Endodermal cell (in vitro differentiated cells): ENCODE data around the gene PDLIM5. TPM values are rescaled to one million over a fixed set of nuclear protein-coding genes. Genes with fewer than 3 reads are reported as not detected.
"Not testable (repeated sequence)": the region's sequence is repeated elsewhere in the genome, so short reads cannot be mapped to it uniquely, and the experiment has no call there.

ENCODE experiments used
- DNase-seq: peaks from one replicate; pipeline ENCODE4 v3.0.0-alpha.2; 2017
- H3K27ac ChIP-seq: 2 replicates; pipeline ENCODE4 v1.5.1; 2013; ENCODE audit warnings: mild to moderate bottlenecking, low read depth, low read length, moderate library complexity
- H3K27me3 ChIP-seq: 2 replicates; pipeline ENCODE4 v1.6.1; 2013; ENCODE audit warnings: mild to moderate bottlenecking, low read length, moderate library complexity; ENCODE audit not compliant: insufficient read depth, control insufficient read depth, poor library complexity, severe bottlenecking
- H3K36me3 ChIP-seq: 2 replicates; pipeline ENCODE4 v1.7.0; 2013; ENCODE audit warnings: mild to moderate bottlenecking, low read length, moderate library complexity; ENCODE audit not compliant: control insufficient read depth, insufficient read depth
- H3K4me1 ChIP-seq: one replicate; pipeline ENCODE4 v1.7.0; 2013; ENCODE audit warnings: low read length; ENCODE audit not compliant: control insufficient read depth, insufficient read depth
- H3K4me3 ChIP-seq: 2 replicates; pipeline ENCODE4 v1.5.1; 2013; ENCODE audit warnings: mild to moderate bottlenecking, low read length, moderate library complexity
- H3K9ac ChIP-seq: 2 replicates; pipeline ENCODE4 v1.6.1; 2013; ENCODE audit warnings: mild to moderate bottlenecking, low read length, moderate library complexity; ENCODE audit not compliant: poor library complexity, severe bottlenecking; ENCODE audit errors: extremely low read depth
- H3K9me3 ChIP-seq: 2 replicates; pipeline ENCODE4 v1.6.1; 2013; ENCODE audit warnings: mild to moderate bottlenecking, low read length, moderate library complexity; ENCODE audit not compliant: control insufficient read depth
- H3K27ac Mint-ChIP-seq: 2 replicates; pipeline ENCODE4 v1.8.0; 2020; ENCODE audit warnings: mixed read lengths
- H3K27me3 Mint-ChIP-seq: 2 replicates; pipeline ENCODE4 v1.8.0; 2021; ENCODE audit warnings: mild to moderate bottlenecking, mixed read lengths; ENCODE audit not compliant: insufficient read depth
- H3K36me3 Mint-ChIP-seq: 2 replicates; pipeline ENCODE4 v1.8.0; 2020; ENCODE audit warnings: low read depth, mixed read lengths
- H3K4me1 Mint-ChIP-seq: 2 replicates; pipeline ENCODE4 v1.8.0; 2020; ENCODE audit warnings: mixed read lengths
- H3K4me3 Mint-ChIP-seq: 2 replicates; pipeline ENCODE4 v1.8.0; 2020; ENCODE audit warnings: mild to moderate bottlenecking, moderate library complexity, mixed read lengths
- H3K9me3 Mint-ChIP-seq: 2 replicates; pipeline ENCODE4 v1.8.0; 2020; ENCODE audit warnings: mild to moderate bottlenecking, mixed read lengths
- WGBS, 2 experiments: methylation state at CpG; one replicate each; pipeline versions ENCODE4 v1.1.5 to v1.1.7; 2013; ENCODE audit warnings: missing lambda C conversion rate in 2 of 2, mixed read lengths in 1 of 2; ENCODE audit not compliant: insufficient coverage in 1 of 2, insufficient read length in 1 of 2; 5-methylcytosine and 5-hydroxymethylcytosine counted together
- long read RNA-seq, 4 experiments: library from polyadenylated mRNA in 2 of 4; library from RNA in 1 of 4; library from capped mRNA in 1 of 4; stranded (forward) in 3 of 4; unstranded in 1 of 4; transcript quantifications; one replicate each; pipeline ENCODE4 v2.0.0, GENCODE V29; 2020 to 2021; ENCODE audit warnings: inconsistent platforms in 1 of 4
- polyA plus RNA-seq, 2 experiments: library from polyadenylated mRNA; stranded (reverse); fragments of 50-300 nt; gene quantifications; one replicate each; pipeline ENCODE4 v1.2.3, GENCODE V29; 2013
- total RNA-seq, 2 donors: library from RNA; stranded (reverse); fragmentation: NEBNext Ultra II Directional in 1 of 2; extraction: Animal tissue kit (Norgen Biotek cat#: 25700) in 1 of 2; gene quantifications; 2 replicates in 1 of 2; 3 replicates in 1 of 2; pipeline ENCODE4 v1.2.1, GENCODE V29; 2021
- TF ChIP-seq, protein P1 (sequence below): fragments of 200-600 bp; sonication (generic); conservative IDR thresholded peaks from 2 replicates; pipeline ENCODE4 v1.5.0; 2021; ENCODE audit warnings: antibody characterized with exemption, mild to moderate bottlenecking

PDLIM5 gene, protein sequence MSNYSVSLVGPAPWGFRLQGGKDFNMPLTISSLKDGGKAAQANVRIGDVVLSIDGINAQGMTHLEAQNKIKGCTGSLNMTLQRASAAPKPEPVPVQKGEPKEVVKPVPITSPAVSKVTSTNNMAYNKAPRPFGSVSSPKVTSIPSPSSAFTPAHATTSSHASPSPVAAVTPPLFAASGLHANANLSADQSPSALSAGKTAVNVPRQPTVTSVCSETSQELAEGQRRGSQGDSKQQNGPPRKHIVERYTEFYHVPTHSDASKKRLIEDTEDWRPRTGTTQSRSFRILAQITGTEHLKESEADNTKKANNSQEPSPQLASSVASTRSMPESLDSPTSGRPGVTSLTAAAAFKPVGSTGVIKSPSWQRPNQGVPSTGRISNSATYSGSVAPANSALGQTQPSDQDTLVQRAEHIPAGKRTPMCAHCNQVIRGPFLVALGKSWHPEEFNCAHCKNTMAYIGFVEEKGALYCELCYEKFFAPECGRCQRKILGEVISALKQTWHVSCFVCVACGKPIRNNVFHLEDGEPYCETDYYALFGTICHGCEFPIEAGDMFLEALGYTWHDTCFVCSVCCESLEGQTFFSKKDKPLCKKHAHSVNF
- 100 to 1,000 TPM in 1 of 2 donors, 10 to 100 TPM in 1; 91.0 to 149 TPM for total RNA-seq
- 59.0 TPM for polyA plus RNA-seq (2013, experiment 1 of 2)
- polyA plus RNA-seq (2013, experiment 2 of 2): 48.0 TPM
- long read RNA-seq, experiment 1, full-length matches to known transcripts: 5 of 22 reads
- long read RNA-seq, experiment 1, partial matches to known transcripts: 0 of 22 reads
- long read RNA-seq, experiment 1, other reads (novel, unspliced or antisense): 17 of 22 reads
- long read RNA-seq, experiment 2, full-length matches to known transcripts: 54 of 93 reads
- long read RNA-seq, experiment 2, partial matches to known transcripts: 13 of 93 reads
- long read RNA-seq, experiment 2, other reads (novel, unspliced or antisense): 26 of 93 reads
- long read RNA-seq, experiment 3, full-length matches to known transcripts: 261 of 324 reads
- long read RNA-seq, experiment 3, partial matches to known transcripts: 33 of 324 reads
- long read RNA-seq, experiment 3, other reads (novel, unspliced or antisense): 30 of 324 reads
- long read RNA-seq, experiment 4, full-length matches to known transcripts: 24 of 33 reads
- long read RNA-seq, experiment 4, partial matches to known transcripts: 2 of 33 reads
- long read RNA-seq, experiment 4, other reads (novel, unspliced or antisense): 7 of 33 reads

DNA sequence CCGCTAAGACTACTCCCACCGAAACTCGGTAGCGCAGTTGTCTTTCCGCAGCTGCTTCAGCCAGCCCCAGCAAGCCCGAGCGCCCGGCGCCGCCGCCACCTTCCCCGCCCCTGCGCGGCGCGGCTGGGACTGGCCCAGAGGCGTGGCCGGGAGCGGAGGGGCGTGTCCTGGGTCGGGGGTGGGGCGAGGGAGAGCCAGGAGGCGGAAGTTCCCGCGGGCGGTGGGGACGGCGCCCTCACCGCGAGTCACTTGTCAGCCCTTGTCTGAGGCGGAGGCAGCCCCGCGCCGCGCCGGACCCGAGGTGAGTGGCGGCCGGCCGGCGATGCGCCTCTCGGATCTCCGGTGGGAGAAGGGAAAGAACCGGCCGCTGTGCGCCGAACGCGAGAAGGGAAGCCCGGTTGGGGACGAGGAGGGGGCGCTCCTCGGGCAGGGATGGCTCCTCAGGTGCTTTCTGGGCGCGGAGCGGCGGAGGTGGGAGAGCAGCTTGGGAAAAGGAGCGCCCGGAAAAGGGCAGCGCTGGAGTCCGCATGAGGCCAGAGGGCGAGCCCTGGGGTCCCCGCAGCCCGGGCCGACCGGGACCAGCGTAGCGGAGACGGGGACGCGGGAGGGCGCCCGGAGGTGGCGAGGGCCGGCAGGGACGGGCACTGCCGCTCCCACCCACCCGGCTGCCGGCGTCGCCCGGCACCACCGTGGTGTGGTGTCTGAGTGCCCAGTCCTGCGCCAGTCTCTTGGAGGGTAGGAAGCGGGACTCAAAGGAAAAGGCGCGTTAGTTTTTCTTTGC lies at the start of gene PDLIM5:
Gene PDLIM5, plus strand, starts transcription at position 248 of the 781 bp plus-strand sequence. CDS start 3,347 bp downstream, outside the sequence.
- H3K27ac ChIP-seq: no peak within 1 kb of the TSS
- WGBS, 2 experiments: 0% methylated on average over 23 to 88 of the region's 88 CpGs
- no peaks in the 10 kb centered on the region for H3K9me3 ChIP-seq
- H3K36me3 ChIP-seq: peaks cover 21% of the 10 kb centered on the region
- H3K4me1 ChIP-seq: peaks cover 3% of the 10 kb centered on the region
- peak within 1 kb of the TSS; percentile 89 for H3K4me3 Mint-ChIP-seq
- H3K4me3 ChIP-seq: peak within 1 kb of the TSS; percentile 85
- no peaks in the 10 kb centered on the region for H3K27me3 Mint-ChIP-seq
- H3K27me3 ChIP-seq: no peaks in the 10 kb centered on the region
- H3K36me3 Mint-ChIP-seq: peaks cover 12% of the 10 kb centered on the region
- H3K9me3 Mint-ChIP-seq: no peaks in the 10 kb centered on the region
- H3K9ac ChIP-seq: peak within 1 kb of the TSS; percentile 80
- peak; percentile 98 for DNase-seq
- peak within 1 kb of the TSS; percentile 89 for H3K27ac Mint-ChIP-seq
- H3K4me1 Mint-ChIP-seq: peaks cover 46% of the 10 kb centered on the region
- TF ChIP-seq, protein P1, sequence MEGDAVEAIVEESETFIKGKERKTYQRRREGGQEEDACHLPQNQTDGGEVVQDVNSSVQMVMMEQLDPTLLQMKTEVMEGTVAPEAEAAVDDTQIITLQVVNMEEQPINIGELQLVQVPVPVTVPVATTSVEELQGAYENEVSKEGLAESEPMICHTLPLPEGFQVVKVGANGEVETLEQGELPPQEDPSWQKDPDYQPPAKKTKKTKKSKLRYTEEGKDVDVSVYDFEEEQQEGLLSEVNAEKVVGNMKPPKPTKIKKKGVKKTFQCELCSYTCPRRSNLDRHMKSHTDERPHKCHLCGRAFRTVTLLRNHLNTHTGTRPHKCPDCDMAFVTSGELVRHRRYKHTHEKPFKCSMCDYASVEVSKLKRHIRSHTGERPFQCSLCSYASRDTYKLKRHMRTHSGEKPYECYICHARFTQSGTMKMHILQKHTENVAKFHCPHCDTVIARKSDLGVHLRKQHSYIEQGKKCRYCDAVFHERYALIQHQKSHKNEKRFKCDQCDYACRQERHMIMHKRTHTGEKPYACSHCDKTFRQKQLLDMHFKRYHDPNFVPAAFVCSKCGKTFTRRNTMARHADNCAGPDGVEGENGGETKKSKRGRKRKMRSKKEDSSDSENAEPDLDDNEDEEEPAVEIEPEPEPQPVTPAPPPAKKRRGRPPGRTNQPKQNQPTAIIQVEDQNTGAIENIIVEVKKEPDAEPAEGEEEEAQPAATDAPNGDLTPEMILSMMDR: peak; percentile 20

DNA sequence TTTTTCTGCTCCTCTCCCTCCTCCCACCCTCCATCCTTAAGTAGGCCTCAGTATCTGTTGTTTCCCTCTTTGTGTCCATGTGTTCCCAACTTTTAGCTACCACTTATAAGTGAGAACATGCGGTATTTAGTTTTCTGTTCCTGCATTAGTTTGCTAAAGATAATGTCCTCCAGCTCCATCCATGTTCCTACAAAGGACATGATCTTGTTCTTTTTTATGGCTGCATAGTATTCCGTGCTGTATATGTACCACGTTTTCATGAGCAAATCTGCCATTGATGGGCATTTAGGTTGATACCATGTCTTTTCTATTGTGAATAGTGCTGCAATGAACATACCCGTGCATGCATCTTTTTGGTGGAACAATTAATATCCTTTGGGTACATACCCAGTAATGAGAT lies 49.3 kb upstream of the PDLIM5 start:
- H3K27me3 ChIP-seq, H3K36me3 Mint-ChIP-seq, H3K36me3 ChIP-seq, DNase-seq, H3K9me3 ChIP-seq, H3K4me3 Mint-ChIP-seq, H3K9me3 Mint-ChIP-seq, H3K4me1 ChIP-seq, H3K27ac ChIP-seq, H3K9ac ChIP-seq, H3K27ac Mint-ChIP-seq, H3K27me3 Mint-ChIP-seq: not testable (repeated sequence)
- peak overlapping the region; percentile 51 for H3K4me3 ChIP-seq
- 94 to 100% methylated on average over 4 of the region's 4 CpGs for WGBS, 2 experiments
- peaks cover 19% of the 10 kb centered on the region for H3K4me1 Mint-ChIP-seq

DNA sequence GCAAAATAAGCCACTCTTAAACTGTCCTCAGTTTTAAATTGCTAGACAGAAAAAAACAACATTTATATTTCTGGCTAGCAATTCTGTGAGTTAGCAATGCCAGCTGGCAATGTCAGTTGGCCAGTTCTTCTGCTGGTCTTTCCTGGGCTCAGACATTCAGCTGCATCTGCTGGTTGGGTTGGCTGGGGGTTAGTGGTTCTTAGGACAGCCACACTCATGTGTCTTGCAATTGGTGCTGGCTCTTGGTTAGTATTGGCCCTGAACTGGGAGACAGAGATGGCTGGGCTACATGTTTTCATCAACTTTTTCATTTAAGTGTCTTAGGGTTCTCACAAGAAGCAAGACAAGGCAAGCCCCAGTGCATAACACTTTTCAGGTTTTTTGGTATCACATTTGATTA lies 48.0 kb upstream of the PDLIM5 start:
- H3K4me3 ChIP-seq: no peak overlapping the region
- TF ChIP-seq, protein P1: no peak
- H3K9me3 Mint-ChIP-seq: peaks cover 7% of the 10 kb centered on the region
- DNase-seq: no peak
- H3K36me3 Mint-ChIP-seq: peaks cover 4% of the 10 kb centered on the region
- no peak overlapping the region for H3K4me3 Mint-ChIP-seq
- H3K27me3 ChIP-seq: no peaks in the 10 kb centered on the region
- no peak overlapping the region for H3K27ac Mint-ChIP-seq
- no peaks in the 10 kb centered on the region for H3K27me3 Mint-ChIP-seq
- no peak overlapping the region for H3K9ac ChIP-seq
- H3K27ac ChIP-seq: no peak overlapping the region
- no peaks in the 10 kb centered on the region for H3K36me3 ChIP-seq
- peaks cover 8% of the 10 kb centered on the region for H3K9me3 ChIP-seq
- peaks cover 2% of the 10 kb centered on the region for H3K4me1 ChIP-seq
- peaks cover 23% of the 10 kb centered on the region for H3K4me1 Mint-ChIP-seq
